Measurements from ENCODE around the gene TRAPPC12. TPM values are rescaled to one million over a fixed set of nuclear protein-coding genes. Genes with fewer than 3 reads are reported as not detected.

Gene TRAPPC12
- total RNA-seq, 4 donors from 2014 or later: 36.6 to 57.4 (median 53.1) TPM

GRCh38 chr2:3467654-3468053 lies 88.2 kb downstream of the TRAPPC12 start:
- in situ Hi-C loops (cut with MboI; ENCODE audit: low sequenced_read_pairs in 4 of 4) (no loop called here), intact Hi-C loops (cut with DNase I; ENCODE audit: low total_unique reads) (no loop called here)
- Histone ChIP-seq H3K4me1 (peaks cover 34 to 51% of the 10 kb centered on the region in 2 donors), H3K4me3 (no peak overlapping the region), H3K36me3 (peaks cover 0 to 20% of the 10 kb centered on the region in 2 donors), H3K27ac (peak overlapping the region in 3 of 4 donors; percentile 89 to 99 (median 94)), H3K27me3 (no peaks in the 10 kb centered on the region), H3K9me3 (no peaks in the 10 kb centered on the region)
- TF ChIP-seq POLR2A (IDR thresholded peaks at IDR 0.05) (no peak), CTCF (IDR thresholded peaks at IDR 0.05 in 4 of 5, conservative IDR thresholded peaks at IDR 0.05 in 1 of 5) (no peak)
- DNase-seq: no peak
- no peak for ATAC-seq

- TF ChIP-seq CTCF (IDR thresholded peaks at IDR 0.05 in 4 of 5, conservative IDR thresholded peaks at IDR 0.05 in 1 of 5) (no peak), POLR2A (IDR thresholded peaks at IDR 0.05) (no peak)
- Histone ChIP-seq H3K4me3 (no peak overlapping the region), H3K27ac (peak overlapping the region; percentile 87 to 99 (median 92)), H3K4me1 (peaks cover 36 to 59% of the 10 kb centered on the region in 2 donors), H3K27me3 (no peaks in the 10 kb centered on the region), H3K36me3 (peaks cover 0 to 20% of the 10 kb centered on the region in 2 donors), H3K9me3 (no peaks in the 10 kb centered on the region)
- intact Hi-C loops (cut with DNase I; ENCODE audit: low total_unique reads): no loop called here
- in situ Hi-C loops (cut with MboI; ENCODE audit: low sequenced_read_pairs in 4 of 4): no loop called here
- DNase-seq (no peak), ATAC-seq (no peak)
Observed at GRCh38 chr2:3468296-3468988, 88.9 kb downstream of the TRAPPC12 start.

GRCh38 chr2:3469486-3469885 lies 90.0 kb downstream of the TRAPPC12 start:
- Histone ChIP-seq H3K36me3 (peaks cover 0 to 20% of the 10 kb centered on the region in 2 donors), H3K4me1 (peaks cover 36 to 61% of the 10 kb centered on the region in 2 donors), H3K27me3 (no peaks in the 10 kb centered on the region), H3K27ac (peak overlapping the region; percentile 87 to 99 (median 92)), H3K9me3 (no peaks in the 10 kb centered on the region), H3K4me3 (no peak overlapping the region)
- intact Hi-C loops (cut with DNase I; ENCODE audit: low total_unique reads): no loop called here
- no peak for ATAC-seq
- TF ChIP-seq CTCF (IDR thresholded peaks at IDR 0.05 in 4 of 5, conservative IDR thresholded peaks at IDR 0.05 in 1 of 5) (no peak), POLR2A (IDR thresholded peaks at IDR 0.05) (no peak)
- in situ Hi-C loops (cut with MboI; ENCODE audit: low sequenced_read_pairs in 4 of 4): no loop called here
- no peak for DNase-seq

GRCh38 chr2:3470166-3470651 lies 90.7 kb downstream of the TRAPPC12 start:
- DNase-seq: peak; percentile 93 to 94
- peaks cover 36 to 63% of the 10 kb centered on the region in 2 donors for H3K4me1 ChIP-seq
- in situ Hi-C loops (cut with MboI; ENCODE audit: low sequenced_read_pairs in 4 of 4): no loop called here
- H3K4me3 ChIP-seq: peak overlapping the region in 3 of 4 donors; percentile 10 to 37 (median 26)
- H3K27me3 ChIP-seq: no peaks in the 10 kb centered on the region
- TF ChIP-seq POLR2A (IDR thresholded peaks at IDR 0.05) (peak; percentile 17 to 46), CTCF (IDR thresholded peaks at IDR 0.05 in 4 of 5, conservative IDR thresholded peaks at IDR 0.05 in 1 of 5) (no peak)
- H3K9me3 ChIP-seq: no peaks in the 10 kb centered on the region
- intact Hi-C loops (cut with DNase I; ENCODE audit: low total_unique reads): loop anchor here (2.0 to 10.0 kb wide), 3 partner anchors 89 to 625 kb away; partner anchors contain the start of genes EIPR1, RNASEH1 and TRAPPC12
- H3K36me3 ChIP-seq: peaks cover 0 to 20% of the 10 kb centered on the region in 2 donors
- H3K27ac ChIP-seq: peak overlapping the region; percentile 87 to 99 (median 92)
- ATAC-seq: peak; percentile 73 to 76
